Stimulated activated CD8-positive, alpha-beta memory T cell treated with anti-CD3 and anti-CD28 coated beads, Interleukin-12 subunit alpha, Interleukin-12 subunit beta, amount 100 ng/mL, for 24 hours (primary cell): ENCODE measurements around the gene NUP160.
A peak's percentile ranks its signal among the peaks of the same experiment; 100 is the strongest.
"Not testable (repeated sequence)": the region's sequence is repeated elsewhere in the genome, so short reads cannot be mapped to it uniquely, and the experiment has no call there.

Source experiments
- DNase-seq: peaks from one replicate; pipeline ENCODE4 v3.0.0-alpha.2; 2020; ENCODE audit errors: extremely low read depth

Gene NUP160

DNA sequence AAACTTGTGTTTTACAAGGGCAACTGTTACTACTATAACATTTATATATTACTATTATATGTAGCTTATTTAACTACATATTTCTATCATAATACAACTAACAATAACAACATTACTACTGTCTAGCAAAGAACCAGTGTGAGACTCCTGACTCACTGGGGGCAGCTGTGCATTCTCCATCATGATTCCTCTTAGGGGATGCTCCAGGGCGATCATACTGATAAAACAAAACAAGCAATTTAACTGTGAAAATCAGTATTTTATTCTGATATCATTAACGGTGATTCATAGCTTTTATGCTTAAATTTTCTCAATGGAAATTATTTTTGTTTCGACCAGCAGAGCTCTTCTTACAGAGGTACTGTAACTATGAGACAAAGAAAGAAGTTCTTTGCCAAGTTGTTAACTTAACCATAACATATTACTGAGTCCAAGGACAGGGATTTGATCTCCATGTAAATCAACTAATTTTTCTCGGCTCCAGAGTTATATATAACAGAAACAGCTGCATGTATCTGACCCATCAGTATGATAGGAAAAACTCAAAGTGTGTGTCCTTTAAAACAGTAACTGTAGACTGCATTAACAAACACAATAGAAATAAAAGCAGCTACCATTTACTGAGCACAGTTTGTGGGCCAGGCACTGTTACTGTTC lies 56.2 kb downstream of the NUP160 start:
- no peak for DNase-seq

DNA sequence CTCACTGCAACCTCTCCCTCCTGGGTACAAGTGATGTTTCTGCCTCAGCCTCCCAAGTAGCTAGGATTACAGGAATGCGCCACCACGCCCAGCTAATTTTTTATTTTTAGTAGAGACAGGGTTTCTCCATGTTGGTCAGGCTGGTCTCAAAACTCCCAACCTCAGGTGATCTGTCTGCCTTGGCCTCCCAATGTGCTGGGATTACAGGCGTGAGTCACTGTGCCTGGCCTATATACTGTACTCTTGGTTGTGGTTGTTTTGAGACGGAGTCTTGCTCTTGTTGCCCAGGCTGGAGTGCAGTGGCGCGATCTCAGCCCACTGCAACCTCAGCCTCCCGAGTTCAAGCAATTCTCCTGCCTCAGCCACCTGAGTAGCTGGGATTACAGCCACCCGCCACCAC lies 58.1 kb downstream of the NUP160 start:
- not testable (repeated sequence) for DNase-seq

DNA sequence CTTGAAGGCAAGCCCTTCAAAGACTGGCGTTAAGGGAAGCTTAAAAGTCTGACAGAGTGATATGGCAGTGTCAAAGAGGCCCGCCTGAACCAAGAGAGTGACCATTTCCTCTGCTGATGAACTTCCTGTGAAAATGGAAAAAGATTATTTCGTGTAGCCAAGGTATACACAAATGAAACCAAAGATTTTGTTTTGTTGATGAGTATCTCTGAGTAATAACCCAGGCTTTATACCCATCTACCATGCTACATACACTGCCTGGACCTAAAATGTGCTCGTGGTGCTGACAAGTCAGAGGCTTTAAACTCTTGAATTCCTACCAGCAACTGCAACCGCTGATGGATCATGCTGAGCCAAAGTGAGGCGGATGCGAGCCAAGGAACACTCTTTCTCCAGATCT lies 60.0 kb downstream of the NUP160 start:
- no peak for DNase-seq

DNA sequence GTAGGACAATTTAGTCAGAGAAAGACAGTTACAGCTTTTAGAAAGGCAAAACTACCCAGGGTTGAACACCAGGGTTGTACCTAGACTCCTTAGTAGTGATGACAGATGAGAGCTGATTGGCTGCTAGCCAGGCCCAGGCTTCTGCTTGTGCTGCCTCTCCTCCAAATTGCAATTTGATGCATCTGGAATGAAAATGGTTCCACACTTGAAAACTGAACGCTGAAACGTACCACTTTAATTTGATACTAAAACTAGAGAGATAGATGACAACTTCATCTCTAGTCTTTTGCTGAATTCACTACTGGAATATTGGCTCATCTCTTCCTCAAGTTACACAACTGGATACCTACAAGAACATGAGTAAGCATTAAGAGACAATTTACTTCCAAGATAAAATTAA lies 61.8 kb downstream of the NUP160 start:
- no peak for DNase-seq

DNA sequence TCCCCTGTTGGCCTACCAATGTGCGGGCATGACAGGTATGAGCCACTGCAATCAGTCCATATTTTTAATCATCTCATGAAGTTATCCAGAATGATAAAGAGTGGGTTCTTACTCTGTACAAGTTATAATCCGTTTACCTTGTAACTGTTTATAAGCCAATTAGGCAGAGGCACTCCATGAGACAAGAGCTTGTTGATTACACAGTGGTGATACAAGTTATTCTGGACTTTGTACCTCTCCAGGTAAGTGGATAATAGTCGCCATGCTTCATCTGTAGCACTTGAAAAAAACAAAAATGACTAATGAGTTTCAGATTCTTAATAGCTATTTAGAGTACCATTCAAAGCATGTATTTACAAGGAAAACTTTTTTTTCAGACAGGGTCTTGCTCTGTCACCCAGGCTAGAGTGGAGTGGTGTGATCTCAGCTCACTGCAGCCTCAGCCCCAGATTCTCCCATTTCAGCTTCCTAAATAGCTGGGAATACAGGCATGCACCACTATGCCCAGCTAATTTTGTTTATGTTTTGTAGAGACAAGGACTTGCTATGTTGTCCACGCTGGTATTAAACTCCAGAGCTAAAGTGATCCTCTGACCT lies 63.3 kb downstream of the NUP160 start:
- no peak for DNase-seq

DNA sequence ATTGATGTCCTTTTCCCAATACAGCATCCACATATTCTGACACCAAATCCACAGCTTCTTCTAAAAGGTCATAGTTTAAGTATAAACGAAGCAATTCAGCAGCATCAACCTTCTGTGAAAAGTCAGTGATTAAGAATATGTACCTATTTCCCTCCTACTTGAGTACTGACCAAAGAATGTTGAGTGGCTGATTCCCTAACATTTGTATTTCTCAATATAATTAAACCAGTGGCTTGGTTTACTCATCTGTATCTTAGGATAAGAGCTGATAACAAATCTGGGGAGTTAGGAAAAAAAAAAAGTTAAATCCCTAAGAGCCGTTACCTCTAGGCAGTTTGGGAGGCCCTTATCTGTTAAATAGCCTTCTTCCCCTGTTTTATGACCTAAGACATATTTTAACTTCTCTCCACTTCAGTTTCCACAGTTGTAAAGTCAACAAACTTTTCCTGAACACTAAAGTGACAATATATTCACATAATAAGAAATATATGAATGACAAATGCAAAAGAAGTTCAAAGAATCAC lies 65.0 kb downstream of the NUP160 start:
- DNase-seq: no peak

DNA sequence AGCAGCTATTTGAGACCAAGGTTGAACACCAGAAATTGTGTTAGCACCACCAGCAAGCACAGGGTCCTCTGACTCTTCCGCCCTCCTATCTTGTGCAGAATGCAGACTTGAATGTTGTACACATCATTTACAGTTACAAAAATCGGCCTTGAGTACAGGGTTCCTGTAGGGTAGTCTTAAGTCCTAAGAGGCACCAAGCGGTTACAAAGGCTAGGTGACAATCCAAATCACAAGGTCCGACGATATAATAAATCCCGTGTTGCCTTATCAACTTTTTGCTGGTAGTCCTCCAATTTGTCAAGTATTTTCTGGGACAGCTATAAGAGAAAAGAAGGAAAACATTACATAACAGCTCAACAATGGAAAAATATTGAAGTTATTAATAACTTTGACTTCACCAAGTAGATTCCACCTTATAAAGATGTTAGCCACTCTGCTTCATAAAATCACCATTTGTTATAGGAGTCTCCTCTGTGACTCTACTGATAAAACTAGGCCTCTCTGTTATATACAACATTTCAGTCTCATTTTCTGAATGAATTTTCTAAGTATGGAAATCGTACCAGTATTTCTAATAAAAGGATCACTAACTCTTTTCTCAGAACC lies 69.2 kb downstream of the NUP160 start:
- no peak for DNase-seq

DNA sequence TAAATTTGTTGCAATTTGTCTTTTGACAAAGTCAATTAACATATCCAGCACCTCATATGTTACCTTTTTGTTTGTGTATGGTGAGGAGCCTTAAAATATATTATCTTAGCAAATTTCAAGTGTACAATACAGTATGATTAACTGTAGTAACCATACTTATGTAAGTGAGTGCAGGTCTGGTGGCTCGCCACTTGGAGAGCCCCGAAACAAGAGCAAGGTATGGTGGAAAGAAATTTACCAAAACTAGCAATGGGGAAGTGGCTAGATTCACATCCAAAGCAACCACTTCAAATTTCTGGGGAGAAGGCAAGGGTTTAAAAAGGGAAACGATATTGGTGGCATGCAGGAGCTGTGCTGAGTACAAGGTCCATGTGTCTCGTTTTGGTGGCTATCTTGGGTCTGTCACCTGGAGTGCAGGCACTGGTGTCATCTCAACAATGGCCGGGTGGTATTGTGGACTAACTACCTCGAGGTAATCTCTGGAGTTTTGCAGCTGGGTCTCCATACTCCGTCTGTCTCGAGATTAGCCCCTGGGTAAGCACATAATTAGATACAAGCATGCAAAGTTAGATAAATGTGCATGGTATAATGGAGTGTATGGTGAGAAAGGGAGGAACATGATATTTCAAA lies 72.8 kb downstream of the NUP160 start:
- no peak for DNase-seq

DNA sequence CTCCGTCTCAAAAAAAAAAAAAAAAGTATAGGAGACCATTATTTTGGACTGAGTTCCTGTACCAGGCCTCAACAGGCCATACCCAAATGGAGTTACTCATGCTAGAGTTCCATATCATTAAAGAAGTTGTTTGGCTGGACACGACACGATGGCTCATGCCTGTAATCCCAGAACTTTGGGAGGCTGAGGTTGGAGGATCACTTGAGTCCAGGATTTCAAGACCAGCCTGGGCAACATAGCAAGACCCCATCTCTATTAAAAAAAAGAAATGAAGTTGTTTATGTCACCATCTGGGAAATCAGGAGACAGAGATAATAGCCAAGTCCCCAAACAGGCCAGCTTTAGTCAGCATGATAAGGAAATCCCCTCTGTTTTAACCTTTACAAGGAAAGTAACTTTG lies 74.3 kb downstream of the NUP160 start:
- no peak for DNase-seq

DNA sequence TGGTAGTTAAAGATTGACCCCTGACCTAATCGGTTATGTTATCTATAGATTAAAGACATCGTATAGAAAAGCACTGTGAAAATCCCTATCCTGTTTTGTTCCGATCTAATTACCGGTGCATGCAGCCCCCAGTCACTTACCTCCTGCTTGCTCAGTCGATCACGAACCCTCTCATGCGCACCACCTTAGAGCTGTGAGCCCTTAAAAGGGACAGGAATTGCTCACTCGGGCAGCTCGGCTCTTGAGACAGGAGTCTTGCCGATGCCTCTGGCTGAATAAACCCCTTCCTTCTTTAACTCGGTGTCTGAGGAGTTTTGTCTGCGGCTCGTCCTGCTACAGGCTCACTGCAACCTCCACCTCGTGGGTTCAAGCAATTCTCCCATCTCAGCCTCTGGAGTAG lies 78.6 kb downstream of the NUP160 start:
- not testable (repeated sequence) for DNase-seq

DNA sequence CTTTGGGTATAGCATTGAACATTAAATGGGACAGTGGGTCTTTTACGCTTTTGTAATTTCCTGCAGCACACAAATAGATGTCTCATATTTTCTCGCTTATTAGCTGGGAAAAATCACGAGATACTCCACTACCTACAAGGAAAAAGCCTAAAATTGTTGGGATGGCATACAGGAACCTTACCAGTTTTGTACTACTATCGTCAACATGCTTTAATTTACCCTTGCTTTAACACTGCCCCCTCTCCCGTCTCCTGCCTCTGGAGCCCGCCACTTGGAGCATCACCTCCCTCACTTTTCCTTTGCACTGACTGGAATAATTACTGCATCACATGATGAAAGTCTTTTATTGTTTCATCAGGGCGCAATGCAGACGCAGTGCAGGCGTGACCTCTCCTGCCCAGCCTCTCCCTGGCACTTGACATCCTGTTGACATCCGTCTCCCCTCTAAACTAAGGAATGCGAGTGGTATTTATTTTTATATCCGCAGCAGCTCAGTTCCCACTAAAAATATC lies 80.0 kb downstream of the NUP160 start:
- DNase-seq: no peak

DNA sequence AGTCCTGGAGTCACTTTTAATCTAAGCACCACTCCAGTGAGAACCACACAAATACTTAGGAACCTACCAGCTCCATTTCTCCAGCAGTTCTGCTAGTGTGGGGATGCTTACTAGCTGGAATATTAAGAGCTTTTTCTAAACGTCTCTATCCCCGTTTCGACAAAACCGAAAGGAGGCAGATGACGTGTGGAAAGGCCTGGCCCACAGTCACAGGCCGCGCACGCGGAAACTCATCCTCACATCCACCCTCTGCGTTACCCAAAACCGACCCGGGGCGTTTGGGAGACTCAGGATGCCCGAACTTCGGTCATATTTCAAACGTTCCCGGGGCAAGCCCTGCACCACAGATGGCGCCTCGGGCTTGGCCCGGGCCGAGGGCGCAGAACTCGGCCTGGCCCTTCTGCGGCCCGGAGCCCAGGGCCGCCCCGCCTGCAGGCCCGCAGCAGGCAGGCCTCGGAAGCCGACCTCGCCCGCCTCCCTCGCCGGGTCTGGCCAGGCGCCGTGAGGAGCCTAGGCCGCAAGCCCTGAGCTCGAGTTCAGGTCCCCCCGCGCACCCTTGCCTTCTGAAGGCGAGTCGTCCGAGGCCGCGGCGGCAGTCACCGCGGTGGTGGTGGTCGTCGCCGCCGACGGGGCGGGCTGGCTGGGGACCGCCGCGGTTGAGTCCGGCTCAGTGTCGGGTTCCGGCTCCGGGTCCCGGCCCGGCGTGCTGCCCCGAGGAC lies 81.5 kb downstream of the NUP160 start:
- peak; percentile 42 for DNase-seq

DNA sequence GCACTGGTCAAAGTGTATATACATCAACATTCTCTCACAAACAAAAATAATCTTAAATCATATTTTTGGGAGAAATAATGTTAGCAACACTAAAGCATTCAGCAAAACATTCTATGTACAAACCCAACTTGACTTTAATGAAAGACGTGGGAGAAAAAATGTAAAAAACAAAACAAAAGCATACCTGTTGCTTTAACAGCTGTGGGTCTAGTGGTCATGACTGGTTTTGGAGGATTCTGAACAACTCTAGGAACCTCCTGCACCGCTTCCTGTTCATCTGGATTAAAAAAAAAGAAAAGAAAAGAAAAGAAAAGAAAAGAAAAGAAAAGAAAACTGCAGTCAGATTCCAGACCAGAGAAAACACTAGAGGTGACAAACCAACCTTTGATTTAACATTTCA lies 83.1 kb downstream of the NUP160 start:
- no peak for DNase-seq

DNA sequence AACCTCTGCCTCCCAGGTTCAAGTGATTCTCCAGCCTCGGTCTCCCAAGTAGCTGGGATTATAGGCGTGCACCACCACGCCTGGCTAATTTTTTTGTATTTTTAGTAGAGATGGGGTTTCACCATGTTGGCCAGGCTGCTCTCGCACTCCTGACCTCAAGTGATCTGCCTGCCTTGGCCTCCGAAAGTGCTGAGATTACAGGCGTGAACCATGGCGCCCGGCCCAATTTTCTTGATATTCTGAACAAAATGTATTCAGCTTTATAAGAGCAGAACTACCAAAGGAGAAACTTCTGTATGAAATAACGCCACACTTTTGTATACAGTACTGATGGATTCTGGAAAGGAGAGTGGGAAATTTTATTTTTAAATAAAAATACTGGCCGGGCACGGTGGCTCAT lies 88.9 kb downstream of the NUP160 start:
- not testable (repeated sequence) for DNase-seq

DNA sequence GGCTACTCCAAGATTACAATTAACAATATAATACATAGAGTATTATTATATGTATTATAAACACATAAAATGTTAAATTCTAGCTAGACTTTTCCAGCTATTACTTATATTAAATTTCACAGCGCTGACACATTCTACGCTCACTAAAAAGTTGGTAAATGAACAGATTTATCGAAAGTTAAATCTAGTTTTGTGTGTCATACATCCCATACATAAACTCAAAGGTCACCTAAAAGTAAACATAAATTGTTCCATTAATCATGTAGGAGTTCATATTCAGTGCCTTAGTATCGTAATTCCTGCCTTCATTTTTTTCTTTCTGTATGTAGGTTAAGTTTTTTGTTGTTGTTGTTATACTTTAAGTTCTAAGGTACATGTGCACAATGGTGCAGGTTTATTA lies 91.9 kb downstream of the NUP160 start:
- no peak for DNase-seq

DNA sequence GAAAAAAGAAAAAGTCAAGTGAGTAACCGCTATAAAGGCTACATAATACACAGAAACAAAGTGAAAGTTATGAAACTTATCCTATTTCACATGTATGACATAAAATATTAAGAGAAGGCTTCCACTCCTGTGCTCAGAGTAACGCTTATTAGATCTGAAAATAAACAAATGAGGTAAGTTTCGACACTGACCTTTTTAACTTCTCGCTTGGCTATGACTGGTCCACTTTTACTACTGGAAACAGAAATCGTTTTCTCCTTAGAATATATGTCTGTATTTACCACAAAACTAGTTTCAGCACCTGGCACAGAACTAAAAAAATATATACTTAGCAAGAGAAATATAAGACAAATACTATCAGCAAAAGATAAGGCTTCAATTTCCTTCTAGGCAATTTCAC lies 97.4 kb downstream of the NUP160 start:
- no peak for DNase-seq

DNA sequence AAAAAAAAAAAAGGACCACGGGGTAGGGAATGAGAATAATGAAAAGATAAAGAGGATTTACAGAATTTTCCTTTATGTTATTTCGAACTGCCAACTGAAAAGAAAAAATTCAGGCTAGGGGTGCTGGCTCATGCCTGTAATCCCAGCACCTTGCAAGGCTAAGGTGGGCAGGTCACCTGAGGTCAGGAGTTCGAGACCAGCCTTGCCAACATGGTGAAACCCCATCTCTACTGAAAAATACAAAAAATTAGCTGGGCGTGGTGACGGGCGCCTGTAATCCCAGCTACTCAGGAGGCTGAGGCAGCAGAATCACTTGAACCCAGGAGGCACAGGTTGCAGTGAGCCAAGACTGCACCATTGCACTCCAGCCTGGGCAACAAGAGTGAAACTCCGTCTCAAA lies 105.7 kb downstream of the NUP160 start:
- not testable (repeated sequence) for DNase-seq

DNA sequence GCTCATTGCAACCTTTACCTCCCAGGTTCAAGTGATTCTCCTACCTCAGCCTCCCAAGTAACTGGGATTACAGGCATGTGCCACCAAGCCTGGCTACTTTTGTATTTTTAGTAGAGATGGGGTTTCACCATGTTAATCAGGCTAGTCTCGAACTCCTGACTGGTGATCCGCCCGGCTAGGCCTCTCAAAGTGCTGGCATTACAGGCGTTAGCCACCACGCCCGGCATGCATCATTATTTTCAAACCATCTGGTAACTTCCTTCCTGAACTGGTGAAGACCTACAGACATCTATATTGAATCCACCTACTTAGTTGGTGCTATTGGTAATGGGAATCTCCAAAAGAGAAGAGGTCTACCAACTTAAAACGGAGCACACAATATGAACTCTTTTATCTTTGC lies 110.3 kb downstream of the NUP160 start:
- not testable (repeated sequence) for DNase-seq

DNA sequence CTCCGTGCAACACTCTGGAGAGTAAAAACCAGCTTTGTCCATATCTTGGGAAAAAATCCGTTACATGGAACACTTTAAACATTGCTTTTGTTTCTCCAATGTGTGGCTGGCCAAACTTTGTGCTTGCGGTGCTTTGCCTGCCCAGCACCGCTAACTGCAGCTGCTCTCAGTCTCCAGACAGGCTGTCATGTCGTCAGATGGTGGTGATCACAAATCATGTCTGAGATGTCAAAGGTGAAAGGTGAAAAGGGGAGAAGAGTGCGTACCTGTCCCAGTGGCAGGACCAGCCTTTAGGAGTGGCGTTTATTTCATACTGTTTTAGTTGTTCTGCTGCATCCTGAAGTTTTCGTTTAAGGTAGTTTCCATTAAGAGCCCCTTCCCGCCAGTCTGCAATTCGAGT lies 115.9 kb downstream of the NUP160 start:
- no peak for DNase-seq

DNA sequence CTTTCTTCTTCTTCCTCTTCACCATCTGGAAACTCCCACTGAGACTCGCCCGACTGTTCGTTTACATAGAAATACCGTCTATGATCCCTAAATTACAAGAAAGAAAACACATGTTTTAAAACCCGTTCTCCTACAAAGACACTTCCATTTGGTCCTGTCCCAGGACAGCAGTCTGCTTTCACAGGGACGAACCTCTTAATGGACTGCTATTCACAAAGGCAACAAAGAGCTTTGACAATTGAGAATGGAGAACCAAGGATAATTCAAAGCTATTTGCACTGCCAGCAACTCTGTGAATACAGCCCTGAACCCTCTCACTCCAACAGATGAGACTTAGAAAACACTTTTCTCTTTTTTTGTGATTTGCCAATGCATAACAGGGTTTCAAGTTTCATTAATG lies 116.7 kb downstream of the NUP160 start:
- DNase-seq: no peak
